Thyroid gland (tissue), 4 donors: Measurements from ENCODE around the gene CERK. TPM values are rescaled to one million over a fixed set of nuclear protein-coding genes. Genes with fewer than 3 reads are reported as not detected.

ENCODE experiments used
- DNase-seq, 2 donors: peaks; one replicate each; pipeline ENCODE4 v3.0.0-alpha.2; 2019
- H3K27ac ChIP-seq, 3 donors: fragments of 200-600 bp; sonication (generic); 1 replicate in 2 of 3; 2 replicates in 1 of 3; pipeline ENCODE4 v1.5.1; 2016 to 2019; ENCODE audit warnings: mild to moderate bottlenecking in 1 of 3, moderate library complexity in 1 of 3
- H3K27me3 ChIP-seq: fragments of 200-600 bp; sonication (generic); one replicate; pipeline ENCODE4 v1.5.1; 2019
- H3K36me3 ChIP-seq, 2 donors: fragments of 200-600 bp; sonication (generic); one replicate each; pipeline ENCODE4 v1.5.1; 2016 to 2019
- H3K4me1 ChIP-seq, 2 donors: fragments of 200-600 bp; sonication (generic); one replicate each; pipeline ENCODE4 v1.5.1; 2017 to 2019
- H3K4me3 ChIP-seq, 3 donors: fragments of 200-600 bp; sonication (generic); replicated peaks in 1 of 3; 1 replicate in 2 of 3; 2 replicates in 1 of 3; pipeline ENCODE4 v1.5.1; 2016; ENCODE audit warnings: mild to moderate bottlenecking in 1 of 3
- H3K9me3 ChIP-seq: fragments of 200-600 bp; sonication (generic); one replicate; pipeline ENCODE4 v1.5.1; 2017
- POLR2A ChIP-seq, 2 donors: fragments of 450-650 bp; IDR thresholded peaks; one replicate each; pipeline ENCODE4 v1.6.1; 2017; ENCODE audit warnings: antibody characterized with exemption in 2 of 2, mild to moderate bottlenecking in 2 of 2, moderate library complexity in 1 of 2
- WGBS, 2 donors: methylation state at CpG; one replicate each; pipeline ENCODE4 v1.1.5; 2017; 5-methylcytosine and 5-hydroxymethylcytosine counted together
- intact Hi-C: fragments of 100-400 bp; cut with DNase I; formaldehyde crosslinking; loops from one replicate; pipeline ENCODE4 v1.15.1; 2023
- total RNA-seq, 4 donors: library from RNA; depleted of rRNA; stranded (reverse); fragments of >200 nt; gene quantifications; one replicate each; pipeline ENCODE4 v1.2.3, GENCODE V29; 2016
- TF ChIP-seq, protein P1 (sequence below), 6 experiments: fragments of 200-600 bp in 3 of 6; fragments of 450-650 bp in 3 of 6; sonication (generic) in 3 of 6; IDR thresholded peaks; one replicate each; pipeline ENCODE4 v1.5.1; 2016 to 2019; ENCODE audit warnings: antibody characterized with exemption in 6 of 6, mild to moderate bottlenecking in 2 of 6, inconsistent platforms in 1 of 6, moderate library complexity in 1 of 6

CERK gene
- total RNA-seq, 4 donors from 2014 or later = 74.6 to 84.7 (median 81.5) TPM

DNA sequence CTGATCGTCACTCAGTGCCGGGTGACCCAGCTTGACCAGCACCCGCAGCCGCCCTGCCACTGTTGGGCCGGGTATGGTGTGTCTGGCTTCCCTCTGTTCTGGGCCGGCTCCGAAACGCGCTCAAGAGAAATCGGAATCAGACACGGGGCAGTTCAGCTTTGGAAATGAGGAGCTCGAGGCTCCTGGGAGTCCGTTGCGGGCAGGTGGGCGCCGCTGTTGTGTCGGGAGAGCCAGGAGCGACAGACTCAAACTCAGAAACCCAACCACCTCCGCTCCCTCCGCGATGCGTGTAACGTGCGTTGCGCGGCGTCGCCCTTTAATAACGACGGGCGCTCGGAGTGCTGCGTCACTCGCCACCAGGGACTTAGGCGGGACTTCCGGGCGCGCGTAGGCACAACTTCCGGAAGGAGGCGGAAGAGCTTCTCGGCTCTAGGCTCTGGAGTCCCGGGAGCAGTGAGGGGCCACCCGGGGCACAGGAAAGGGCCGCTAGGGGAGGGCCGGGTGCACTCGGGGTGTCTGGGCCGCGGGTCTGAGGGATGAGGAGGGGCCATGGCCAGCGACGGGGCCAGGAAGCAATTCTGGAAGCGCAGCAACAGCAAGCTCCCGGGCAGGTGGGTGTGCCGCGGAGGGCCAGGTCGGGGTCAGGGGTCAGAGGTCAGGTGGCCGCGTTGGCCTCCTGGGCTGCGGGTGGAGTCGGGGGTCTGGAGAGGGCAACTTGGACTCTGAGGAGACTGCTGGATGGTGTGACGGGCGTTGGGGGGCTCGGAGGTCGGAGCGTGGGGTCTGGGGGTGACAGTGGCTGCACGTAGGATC, 24.4 kb upstream of the CERK start, which contains the start of gene TBC1D22A:
TSS of gene TBC1D22A (plus strand) at position 413 of the 813 bp plus-strand sequence. CDS start at position 550, 137 bp downstream.
- intact Hi-C loops = no loop called here
- DNase-seq = peak; percentile 93 to 95
- Histone ChIP-seq H3K36me3 (no peaks in the 10 kb centered on the region), H3K4me3 (peak within 1 kb of the TSS; percentile 73 to 79 (median 75)), H3K27me3 (no peaks in the 10 kb centered on the region), H3K27ac (peak within 1 kb of the TSS; percentile 77 to 97 (median 94)), H3K9me3 (no peaks in the 10 kb centered on the region), H3K4me1 (peaks cover 33 to 37% of the 10 kb centered on the region in 2 donors)
- TF ChIP-seq, protein P1, sequence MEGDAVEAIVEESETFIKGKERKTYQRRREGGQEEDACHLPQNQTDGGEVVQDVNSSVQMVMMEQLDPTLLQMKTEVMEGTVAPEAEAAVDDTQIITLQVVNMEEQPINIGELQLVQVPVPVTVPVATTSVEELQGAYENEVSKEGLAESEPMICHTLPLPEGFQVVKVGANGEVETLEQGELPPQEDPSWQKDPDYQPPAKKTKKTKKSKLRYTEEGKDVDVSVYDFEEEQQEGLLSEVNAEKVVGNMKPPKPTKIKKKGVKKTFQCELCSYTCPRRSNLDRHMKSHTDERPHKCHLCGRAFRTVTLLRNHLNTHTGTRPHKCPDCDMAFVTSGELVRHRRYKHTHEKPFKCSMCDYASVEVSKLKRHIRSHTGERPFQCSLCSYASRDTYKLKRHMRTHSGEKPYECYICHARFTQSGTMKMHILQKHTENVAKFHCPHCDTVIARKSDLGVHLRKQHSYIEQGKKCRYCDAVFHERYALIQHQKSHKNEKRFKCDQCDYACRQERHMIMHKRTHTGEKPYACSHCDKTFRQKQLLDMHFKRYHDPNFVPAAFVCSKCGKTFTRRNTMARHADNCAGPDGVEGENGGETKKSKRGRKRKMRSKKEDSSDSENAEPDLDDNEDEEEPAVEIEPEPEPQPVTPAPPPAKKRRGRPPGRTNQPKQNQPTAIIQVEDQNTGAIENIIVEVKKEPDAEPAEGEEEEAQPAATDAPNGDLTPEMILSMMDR (IDR thresholded peaks at IDR 0.05) = peak in 1 of 6 experiments; percentile 24
- peak; percentile 80 to 98 for TF ChIP-seq POLR2A (IDR thresholded peaks at IDR 0.05)
- 1% methylated on average over 36 to 46 of the region's 66 CpGs for WGBS, 2 donors

DNA sequence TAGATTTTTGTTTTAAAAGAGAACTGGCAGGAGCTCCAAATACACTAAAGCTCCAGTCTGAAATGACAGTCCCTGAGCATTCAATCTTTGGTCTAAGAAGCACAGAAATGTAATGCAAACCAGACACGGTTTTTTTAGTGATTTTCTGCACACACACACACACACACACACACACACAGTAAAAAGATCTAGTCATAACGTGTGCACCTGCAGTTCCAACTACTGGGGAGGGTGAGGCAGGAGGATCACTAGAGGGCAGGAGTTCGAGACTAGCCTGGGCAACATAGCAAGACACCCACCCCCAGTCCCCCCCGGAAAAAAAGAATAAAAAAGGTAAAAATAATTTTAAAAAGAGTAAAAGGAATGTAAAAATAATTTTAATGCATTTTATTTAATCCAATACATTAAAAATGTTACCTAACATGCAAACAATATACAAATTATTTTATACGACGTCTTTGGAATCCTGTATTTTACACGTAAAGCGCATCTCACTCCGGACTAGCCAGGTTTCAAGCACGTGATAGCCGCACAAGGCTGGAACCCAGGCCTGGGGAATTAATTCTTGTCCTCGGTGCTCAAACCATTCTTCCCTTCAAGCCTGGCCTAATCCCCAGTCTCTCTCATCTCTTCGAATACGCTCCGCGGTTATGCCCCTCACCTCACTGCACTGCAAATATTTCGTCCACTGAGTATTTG, 23.6 kb upstream of the CERK start:
- WGBS, 2 donors = 7 to 9% methylated on average over 17 of the region's 17 CpGs
- H3K4me3 ChIP-seq = peak overlapping the region; percentile 73 to 79 (median 75)
- peaks cover 30 to 35% of the 10 kb centered on the region in 2 donors for H3K4me1 ChIP-seq
- intact Hi-C loops = no loop called here
- no peaks in the 10 kb centered on the region for H3K27me3 ChIP-seq
- peak overlapping the region; percentile 77 to 97 (median 94) for H3K27ac ChIP-seq
- no peaks in the 10 kb centered on the region for H3K9me3 ChIP-seq
- no peak for DNase-seq
- no peaks in the 10 kb centered on the region for H3K36me3 ChIP-seq
- TF ChIP-seq, protein P1 (IDR thresholded peaks at IDR 0.05) = no peak
- TF ChIP-seq POLR2A (IDR thresholded peaks at IDR 0.05) = no peak

DNA sequence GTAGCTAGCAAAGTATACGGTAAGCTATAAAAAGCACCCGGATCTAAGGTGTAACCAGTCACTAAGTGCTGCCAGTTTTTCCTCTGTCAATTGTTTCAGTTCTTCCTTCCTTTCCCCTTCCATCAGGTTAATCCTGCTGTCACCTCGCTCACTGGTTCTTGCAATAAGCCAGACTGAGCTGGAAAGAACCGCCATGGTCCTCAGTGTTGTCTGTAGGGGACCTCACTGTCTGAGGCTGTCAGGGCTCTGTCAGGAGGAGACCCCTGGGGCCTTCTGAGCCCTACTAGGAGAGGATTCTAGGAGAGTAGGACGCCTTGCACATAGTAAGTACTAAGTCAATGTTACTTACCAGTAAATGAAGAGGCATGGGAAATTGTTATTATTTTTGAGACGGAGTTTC, 23.0 kb upstream of the CERK start:
- intact Hi-C loops = no loop called here
- H3K4me3 ChIP-seq = no peak overlapping the region
- WGBS, 2 donors = 81 to 84% methylated on average over 6 of the region's 6 CpGs
- TF ChIP-seq, protein P1 (IDR thresholded peaks at IDR 0.05) = no peak
- no peak for TF ChIP-seq POLR2A (IDR thresholded peaks at IDR 0.05)
- H3K27ac ChIP-seq = peak overlapping the region in 1 of 3 donors; percentile 5
- DNase-seq = no peak
- no peaks in the 10 kb centered on the region for H3K36me3 ChIP-seq
- no peaks in the 10 kb centered on the region for H3K9me3 ChIP-seq
- peaks cover 30 to 35% of the 10 kb centered on the region in 2 donors for H3K4me1 ChIP-seq
- no peaks in the 10 kb centered on the region for H3K27me3 ChIP-seq

DNA sequence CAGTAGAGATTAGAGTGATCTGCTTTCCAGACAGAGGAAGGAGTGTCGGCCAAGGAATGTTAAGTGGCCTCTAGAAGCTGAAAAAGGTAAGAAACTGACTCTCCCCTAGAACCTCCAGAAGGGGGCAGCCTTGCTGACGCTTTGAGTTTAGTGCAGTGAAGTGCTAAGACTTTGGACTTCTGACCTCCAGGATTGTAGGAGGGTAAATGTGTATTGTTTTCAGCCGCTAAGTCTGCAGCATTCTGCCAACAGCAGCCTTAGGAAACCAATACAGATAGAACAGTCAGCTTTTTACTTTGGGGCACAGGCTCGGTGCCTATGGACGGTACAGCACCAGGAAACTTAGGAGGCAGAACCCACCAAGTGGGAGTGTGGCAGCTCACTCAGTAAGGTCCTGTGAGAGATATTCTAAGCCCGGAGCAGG, 20.8 kb upstream of the CERK start:
- intact Hi-C loops = loop anchor here (5.0 kb wide), 1 partner anchor 43 kb away; no protein-coding TSS in a partner anchor
- WGBS, 2 donors = 32 to 33% methylated on average over 6 of the region's 6 CpGs
- H3K27me3 ChIP-seq = no peaks in the 10 kb centered on the region
- peak overlapping the region; percentile 43 to 64 (median 45) for H3K27ac ChIP-seq
- no peak for TF ChIP-seq POLR2A (IDR thresholded peaks at IDR 0.05)
- TF ChIP-seq, protein P1 (IDR thresholded peaks at IDR 0.05) = peak; percentile 31 to 93 (median 83)
- H3K4me1 ChIP-seq = peaks cover 30 to 36% of the 10 kb centered on the region in 2 donors
- H3K9me3 ChIP-seq = no peaks in the 10 kb centered on the region
- H3K4me3 ChIP-seq = no peak overlapping the region
- H3K36me3 ChIP-seq = no peaks in the 10 kb centered on the region
- peak; percentile 84 to 89 for DNase-seq
